Measurements from ENCODE around the gene TAF4B.

DNA sequence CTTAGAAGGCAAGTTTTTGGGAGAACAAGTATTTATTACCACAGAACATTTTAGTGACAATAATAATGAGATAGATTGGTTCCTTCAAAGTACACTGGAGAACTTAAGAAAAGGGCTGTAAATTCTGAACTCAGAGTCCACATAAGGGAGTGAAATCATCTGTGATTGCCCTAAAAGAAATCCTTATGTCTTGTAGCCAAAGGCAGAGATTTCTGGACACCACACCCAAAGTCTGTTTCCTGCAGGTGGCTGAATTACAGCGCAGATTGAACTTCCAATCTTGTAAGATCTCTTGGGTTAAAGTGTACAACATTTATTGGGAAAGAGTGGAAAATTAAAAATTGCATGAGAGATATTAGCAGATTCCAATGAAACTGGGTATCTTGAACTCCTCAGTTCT lies 143.8 kb downstream of the TAF4B start:
- TF ChIP-seq, protein P1, sequence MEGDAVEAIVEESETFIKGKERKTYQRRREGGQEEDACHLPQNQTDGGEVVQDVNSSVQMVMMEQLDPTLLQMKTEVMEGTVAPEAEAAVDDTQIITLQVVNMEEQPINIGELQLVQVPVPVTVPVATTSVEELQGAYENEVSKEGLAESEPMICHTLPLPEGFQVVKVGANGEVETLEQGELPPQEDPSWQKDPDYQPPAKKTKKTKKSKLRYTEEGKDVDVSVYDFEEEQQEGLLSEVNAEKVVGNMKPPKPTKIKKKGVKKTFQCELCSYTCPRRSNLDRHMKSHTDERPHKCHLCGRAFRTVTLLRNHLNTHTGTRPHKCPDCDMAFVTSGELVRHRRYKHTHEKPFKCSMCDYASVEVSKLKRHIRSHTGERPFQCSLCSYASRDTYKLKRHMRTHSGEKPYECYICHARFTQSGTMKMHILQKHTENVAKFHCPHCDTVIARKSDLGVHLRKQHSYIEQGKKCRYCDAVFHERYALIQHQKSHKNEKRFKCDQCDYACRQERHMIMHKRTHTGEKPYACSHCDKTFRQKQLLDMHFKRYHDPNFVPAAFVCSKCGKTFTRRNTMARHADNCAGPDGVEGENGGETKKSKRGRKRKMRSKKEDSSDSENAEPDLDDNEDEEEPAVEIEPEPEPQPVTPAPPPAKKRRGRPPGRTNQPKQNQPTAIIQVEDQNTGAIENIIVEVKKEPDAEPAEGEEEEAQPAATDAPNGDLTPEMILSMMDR (IDR thresholded peaks at IDR 0.05), result no peak
- TF ChIP-seq POLR2A (IDR thresholded peaks at IDR 0.05), result no peak
